Measurements from ENCODE around the gene FAM43A.

GRCh38 chr3:194705227-194705626, 19.5 kb downstream of the FAM43A start:
- TF ChIP-seq YY1 (IDR thresholded peaks at IDR 0.05; ENCODE audit: borderline replicate concordance in 1 of 3, control insufficient read depth in 1 of 3, extremely low read depth in 1 of 3, insufficient read depth in 3 of 3, insufficient read length in 1 of 3, insufficient replicate concordance in 2 of 3, low read depth in 1 of 3, low read length in 2 of 3): no peak
- no peak for TF ChIP-seq HNRNPH1 (optimal IDR thresholded peaks at IDR 0.05; ENCODE audit: low read depth, low read length)
- no peak for TF ChIP-seq HNRNPK (IDR thresholded peaks at IDR 0.05; ENCODE audit: low read depth, low read length, poor library complexity, severe bottlenecking)
- TF ChIP-seq EZH2 (IDR thresholded peaks at IDR 0.05; ENCODE audit: borderline replicate concordance, low read depth, low read length): no peak
- no peak for TF ChIP-seq KAT8 (IDR thresholded peaks at IDR 0.05; ENCODE audit: low read depth)
- no peak for TF ChIP-seq ZNF274 (IDR thresholded peaks at IDR 0.05; ENCODE audit: borderline replicate concordance, low read depth, low read length)
- TF ChIP-seq MAFK (IDR thresholded peaks at IDR 0.05; ENCODE audit: low read length): no peak
- TF ChIP-seq, protein P1, sequence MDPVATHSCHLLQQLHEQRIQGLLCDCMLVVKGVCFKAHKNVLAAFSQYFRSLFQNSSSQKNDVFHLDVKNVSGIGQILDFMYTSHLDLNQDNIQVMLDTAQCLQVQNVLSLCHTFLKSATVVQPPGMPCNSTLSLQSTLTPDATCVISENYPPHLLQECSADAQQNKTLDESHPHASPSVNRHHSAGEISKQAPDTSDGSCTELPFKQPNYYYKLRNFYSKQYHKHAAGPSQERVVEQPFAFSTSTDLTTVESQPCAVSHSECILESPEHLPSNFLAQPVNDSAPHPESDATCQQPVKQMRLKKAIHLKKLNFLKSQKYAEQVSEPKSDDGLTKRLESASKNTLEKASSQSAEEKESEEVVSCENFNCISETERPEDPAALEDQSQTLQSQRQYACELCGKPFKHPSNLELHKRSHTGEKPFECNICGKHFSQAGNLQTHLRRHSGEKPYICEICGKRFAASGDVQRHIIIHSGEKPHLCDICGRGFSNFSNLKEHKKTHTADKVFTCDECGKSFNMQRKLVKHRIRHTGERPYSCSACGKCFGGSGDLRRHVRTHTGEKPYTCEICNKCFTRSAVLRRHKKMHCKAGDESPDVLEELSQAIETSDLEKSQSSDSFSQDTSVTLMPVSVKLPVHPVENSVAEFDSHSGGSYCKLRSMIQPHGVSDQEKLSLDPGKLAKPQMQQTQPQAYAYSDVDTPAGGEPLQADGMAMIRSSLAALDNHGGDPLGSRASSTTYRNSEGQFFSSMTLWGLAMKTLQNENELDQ (CRISPR knock-in tag; IDR thresholded peaks at IDR 0.05; ENCODE audit: borderline replicate concordance): no peak
- no peak for TF ChIP-seq FOXO4 (CRISPR knock-in tag; IDR thresholded peaks at IDR 0.05)
- no peak for TF ChIP-seq CHCHD3 (CRISPR knock-in tag; IDR thresholded peaks at IDR 0.05)
- no peak for TF ChIP-seq POLR2AphosphoS5 (IDR thresholded peaks at IDR 0.05; ENCODE audit: control insufficient read depth, insufficient read depth, low read depth, low read length)

Data from K562 (cell line).